Measurements from ENCODE around the gene FLT1.

The FLT1 gene

DNA sequence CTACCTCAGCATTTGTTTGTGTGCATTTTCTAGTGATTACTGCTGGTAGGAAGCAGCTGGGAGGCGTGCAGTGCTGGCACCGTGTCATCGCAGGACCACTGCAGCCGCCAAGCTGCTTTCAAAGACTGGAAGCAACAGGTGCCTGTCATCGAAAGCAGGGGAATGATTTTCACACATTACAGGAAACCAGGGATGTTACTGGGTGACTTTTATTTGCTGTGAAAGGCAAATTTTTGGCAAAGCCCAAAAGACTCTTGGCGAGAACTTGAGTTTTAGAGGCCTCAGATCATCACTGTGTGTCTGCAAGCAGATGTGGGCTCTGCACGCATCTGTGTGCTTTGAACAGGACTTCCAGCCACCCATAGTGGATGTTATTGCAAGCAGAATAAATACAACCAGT, 176.4 kb downstream of the FLT1 start:
- DNase-seq (ENCODE audit: low read depth) = no peak

DNA sequence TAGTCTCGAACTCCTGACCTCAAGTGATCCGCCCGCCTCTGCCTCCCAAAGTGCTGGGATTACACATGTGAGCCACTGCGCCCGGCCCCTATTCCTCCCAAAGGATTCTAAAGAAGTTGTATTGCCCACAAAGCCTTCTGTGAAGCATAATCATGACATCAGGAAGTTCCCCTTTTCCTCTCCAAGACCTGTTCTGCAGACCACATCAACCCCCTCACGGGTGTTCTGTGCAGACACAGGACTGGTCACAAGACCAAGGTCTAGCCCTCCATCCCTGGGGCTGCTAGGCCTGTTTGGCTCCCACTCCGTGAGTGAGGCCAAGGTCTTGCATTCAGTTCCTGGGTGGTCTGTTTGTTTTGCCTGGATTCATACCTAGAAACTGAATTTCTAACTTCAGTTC, 178.1 kb downstream of the FLT1 start:
- DNase-seq (ENCODE audit: low read depth) = no peak

DNA sequence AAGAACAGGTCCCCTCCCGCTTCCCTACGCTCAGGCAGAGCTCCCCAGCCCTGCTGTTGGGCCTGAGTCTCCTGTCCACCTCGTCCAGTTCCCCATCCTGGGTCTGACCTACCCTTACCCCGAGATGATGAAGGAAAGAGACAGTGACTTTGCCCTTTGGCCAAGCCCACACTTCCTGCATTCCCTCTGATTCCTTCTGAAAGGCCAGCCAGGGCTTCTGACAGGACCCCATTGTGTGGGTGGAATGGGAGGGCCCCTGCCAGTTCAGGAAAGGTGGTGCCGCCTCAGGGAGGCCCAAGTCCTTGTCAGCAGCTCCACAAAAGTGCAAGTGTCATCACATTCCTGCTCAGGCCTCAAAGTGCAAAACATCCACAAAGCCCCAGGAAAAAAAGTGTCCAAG, 178.8 kb downstream of the FLT1 start:
- DNase-seq (ENCODE audit: low read depth) = no peak

DNA sequence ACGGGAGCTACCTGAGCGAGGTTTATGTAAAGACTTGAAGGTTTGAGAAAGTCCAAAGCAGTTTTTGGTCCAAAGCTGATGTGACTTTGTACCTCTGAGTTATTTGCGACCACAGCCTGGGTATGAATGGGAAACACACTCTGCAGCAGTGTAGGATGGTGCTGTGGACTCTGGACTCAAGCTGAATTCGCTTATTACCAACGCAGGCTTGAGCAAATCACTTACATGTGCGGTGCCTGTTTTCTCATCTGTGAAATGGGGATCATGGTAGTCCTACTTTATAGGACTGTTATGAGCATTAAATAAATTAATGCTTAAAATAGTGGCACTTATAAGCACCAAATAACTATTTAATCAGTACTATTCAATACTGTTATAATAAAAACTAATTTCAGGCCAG, 180.0 kb downstream of the FLT1 start:
- DNase-seq (ENCODE audit: low read depth) = no peak

DNA sequence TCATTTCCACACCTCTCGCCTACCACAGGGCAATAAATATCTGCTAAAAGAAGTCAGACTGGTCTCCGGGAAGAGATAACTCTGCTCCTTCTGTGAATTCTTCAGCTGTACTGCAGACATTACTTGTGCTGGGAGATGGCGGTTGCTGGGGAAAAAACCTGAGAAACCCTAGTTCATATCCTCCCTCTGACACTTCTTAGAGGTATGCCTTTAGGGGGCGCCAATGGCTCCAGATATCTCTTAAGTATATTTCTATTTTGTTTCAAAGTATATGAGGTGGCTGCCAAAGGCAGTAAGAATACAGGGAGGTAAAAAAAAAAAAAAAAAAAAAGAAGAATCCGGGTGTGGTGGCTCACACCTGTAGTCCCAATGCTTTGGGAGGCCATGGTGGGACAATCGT, 181.3 kb downstream of the FLT1 start:
- no peak for DNase-seq (ENCODE audit: low read depth)

DNA sequence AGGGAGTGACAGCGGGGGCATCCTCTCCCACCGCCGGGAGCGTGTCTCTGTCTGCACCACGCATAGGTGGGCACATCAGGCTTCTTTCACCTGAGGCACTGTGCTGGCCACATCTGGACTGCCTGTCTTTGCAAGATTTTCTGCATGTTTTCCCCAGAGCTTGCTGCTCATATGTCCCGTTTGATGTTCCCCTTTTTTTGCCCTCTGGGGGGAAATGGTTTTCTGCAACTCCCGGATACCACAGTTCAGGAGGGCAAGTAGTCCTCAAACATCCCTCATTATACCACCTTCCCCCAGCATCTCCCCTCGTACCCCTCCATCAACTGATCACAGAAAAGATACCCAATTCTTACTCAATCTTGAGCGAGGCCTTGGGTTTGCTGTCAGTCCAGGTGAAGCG, 188.6 kb downstream of the FLT1 start:
- DNase-seq (ENCODE audit: low read depth) = no peak

DNA sequence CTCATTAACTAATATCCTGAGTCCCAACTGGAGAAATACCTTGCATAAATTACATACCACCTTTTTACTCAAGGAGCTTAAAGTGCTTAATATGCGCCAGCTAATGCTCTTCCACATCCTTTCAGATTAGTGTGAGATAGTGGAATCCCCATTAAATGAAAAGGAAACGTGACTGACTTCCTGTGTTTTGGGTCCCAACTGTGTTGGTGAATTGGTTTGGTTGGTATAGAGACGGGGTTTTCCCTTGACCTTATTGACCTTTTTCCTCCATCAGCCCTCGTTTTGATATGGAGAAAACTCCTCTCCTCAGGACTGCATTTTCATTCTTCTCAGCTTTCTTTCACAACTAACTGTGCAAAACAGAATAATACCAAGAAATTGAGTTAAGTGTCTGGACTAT, 193.1 kb downstream of the FLT1 start:
- no peak for DNase-seq (ENCODE audit: low read depth)

DNA sequence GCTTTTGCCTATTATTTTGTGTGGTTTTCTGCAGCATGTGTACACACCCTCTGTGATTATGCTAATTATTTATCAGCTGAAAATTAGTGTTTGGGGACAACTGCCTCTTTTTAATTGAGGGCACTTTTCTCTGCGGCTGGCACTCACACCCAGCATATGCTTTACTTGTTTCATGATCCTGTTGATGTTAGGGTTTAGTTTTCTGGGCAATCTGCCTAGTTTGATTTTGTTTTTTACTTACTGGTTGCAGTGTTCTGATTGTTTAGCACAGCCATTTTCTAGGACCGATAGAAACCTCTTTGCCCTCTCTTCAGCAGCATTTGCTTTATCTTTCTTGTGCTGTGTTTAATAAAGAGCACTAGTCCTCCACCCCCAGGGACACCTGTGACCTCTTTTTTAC, 195.0 kb downstream of the FLT1 start:
- DNase-seq (ENCODE audit: low read depth) = no peak

DNA sequence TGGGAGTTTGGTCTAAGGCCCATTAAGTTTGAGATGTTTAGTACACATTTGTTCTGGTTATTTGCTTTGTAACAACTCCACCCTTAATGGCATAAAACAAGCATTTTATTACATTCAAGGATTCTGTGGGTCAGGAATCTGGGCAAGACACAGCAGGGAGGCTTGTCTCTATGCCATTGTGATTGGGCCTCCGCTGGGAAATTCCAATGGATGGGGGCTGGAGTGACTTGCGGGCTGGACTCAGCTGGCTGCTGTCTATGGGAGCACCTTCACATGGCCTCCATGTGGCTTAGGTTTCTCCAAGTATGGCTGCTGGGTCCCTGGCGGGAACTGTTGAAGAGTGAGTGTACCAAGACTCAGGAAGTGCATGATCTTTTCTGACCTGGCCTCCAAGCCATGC, 197.6 kb downstream of the FLT1 start:
- no peak for DNase-seq (ENCODE audit: low read depth)

DNA sequence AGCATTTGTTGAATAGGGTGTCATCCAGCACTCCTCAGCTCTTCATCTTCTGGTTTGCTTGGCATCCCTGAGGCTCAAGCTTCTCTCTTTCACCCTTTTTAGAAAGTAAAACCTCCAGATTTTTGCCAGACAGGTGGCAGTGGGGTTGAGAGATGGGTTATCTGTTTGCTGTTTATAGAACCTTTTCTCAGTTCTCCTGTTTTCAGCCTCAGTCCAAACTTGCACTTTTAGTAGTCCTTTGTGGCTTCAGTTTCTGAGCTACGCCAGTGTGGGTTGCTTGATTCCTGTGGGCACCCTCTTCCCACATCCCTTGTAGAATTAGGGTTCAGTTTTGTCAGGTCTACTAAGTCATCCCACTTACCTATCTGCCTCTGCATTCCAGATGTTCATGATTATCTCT, 208.7 kb downstream of the FLT1 start:
- DNase-seq (ENCODE audit: low read depth) = no peak

DNA sequence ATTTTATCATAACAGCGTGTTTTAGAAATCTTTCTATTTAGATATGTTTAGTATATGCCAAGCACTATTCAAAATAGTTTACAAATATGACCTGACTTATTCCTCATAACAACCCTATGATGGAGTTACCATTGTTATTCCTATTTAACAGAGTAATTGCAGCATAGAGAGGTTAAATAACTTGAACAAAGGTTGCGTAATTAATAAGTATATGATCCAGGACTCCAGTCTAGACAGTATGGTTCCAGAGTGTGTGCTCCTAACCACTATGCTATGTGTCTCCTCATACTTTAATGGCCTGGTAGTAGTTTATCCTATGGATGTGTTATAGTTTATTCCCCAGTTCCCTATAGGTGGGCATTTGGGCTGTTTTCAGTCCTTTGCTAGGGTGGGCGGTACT, 211.3 kb downstream of the FLT1 start:
- no peak for DNase-seq (ENCODE audit: low read depth)

DNA sequence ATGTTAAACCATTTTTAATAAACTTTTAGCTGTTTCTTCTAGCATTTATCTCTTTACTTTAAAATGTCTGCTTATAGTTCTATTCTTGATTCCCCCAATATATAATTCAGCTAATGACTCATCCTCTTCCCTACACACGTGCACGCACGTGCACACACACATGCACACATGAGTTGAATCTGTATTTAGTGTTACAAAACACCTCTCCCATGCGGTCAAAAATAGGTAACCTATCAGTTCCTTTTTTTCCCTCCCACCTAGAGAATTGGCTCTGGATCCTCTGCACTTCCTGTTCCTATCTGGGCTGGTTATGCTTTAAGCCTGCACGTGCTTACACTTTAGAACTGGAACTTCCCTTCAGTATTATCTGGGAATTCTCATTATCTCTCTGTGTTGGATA, 212.5 kb downstream of the FLT1 start:
- no peak for DNase-seq (ENCODE audit: low read depth)

DNA sequence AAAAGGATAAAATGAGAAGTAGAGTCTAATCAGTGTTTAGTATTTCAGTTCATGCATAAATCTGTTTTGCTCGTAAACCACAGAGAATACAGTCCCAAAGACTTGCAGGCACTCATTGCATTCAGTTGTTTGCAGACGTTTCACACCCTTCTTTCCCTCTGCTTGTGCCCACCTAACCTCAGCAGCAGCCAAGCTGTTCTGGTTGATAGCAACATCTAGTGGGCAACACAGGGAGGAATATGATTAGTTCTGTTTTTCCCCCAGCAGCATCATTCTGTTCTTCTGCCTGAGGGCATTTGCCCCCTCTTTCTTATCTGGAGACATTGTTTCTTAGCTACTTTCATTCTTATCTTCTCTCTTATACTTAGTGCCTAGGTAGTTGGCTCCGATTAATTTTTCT, 221.0 kb downstream of the FLT1 start:
- no peak for DNase-seq (ENCODE audit: low read depth)

DNA sequence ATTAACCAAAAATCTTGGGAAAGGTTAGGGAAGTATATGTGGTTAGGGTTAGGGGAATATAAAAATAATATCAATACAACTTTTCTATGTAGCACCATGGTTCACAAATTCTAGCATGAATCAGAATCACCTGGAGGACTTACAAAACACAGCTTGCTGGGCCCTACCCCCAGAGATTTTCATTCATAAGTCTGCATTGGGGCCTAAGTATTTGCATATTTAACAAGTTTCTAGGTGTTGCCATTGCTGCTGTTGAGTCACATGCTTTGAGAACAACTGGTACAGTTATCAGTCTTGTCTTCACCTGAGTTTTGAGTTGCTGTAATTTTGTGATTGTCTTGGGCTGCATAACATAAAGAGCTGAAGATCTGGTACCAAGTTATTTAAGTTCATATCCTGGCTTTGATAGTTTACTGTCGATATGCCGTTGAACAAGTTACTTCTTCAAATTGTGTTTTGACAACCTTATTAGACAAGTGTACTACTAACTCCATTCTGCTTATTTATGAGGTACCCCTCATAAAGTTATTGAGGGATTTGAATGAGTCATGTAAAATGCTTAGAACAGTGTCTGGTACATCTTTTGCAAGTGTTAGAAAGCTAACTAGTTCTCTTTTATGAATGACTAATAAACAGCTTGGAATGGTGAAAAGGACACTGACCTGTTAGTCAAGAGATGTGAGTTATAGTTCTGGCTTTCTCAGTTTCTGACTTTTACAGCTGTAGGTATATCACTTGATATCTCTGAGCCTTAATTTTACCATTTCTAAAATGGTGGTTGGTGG, 223.7 kb downstream of the FLT1 start:
- DNase-seq (ENCODE audit: low read depth) = no peak

DNA sequence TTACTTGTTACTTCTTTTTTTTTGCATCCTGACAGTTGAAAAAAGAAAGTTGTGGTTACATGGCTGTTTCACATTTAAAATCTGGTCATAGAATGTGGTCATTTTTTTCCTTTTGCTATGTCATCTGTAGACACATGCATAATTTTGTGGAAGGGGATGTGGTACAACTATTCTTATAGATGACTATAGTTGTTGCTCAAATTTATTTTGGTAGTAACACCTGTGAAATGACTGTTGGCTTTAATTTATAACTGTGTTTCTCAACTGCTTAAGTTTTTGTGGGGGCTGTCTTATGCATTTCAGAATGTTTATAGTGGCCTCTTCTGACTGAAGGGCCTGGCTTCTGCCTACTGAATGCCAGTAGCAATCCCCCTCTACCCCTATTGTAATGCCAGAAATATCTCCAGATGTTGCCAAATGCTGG, 226.1 kb downstream of the FLT1 start:
- no peak for DNase-seq (ENCODE audit: low read depth)

DNA sequence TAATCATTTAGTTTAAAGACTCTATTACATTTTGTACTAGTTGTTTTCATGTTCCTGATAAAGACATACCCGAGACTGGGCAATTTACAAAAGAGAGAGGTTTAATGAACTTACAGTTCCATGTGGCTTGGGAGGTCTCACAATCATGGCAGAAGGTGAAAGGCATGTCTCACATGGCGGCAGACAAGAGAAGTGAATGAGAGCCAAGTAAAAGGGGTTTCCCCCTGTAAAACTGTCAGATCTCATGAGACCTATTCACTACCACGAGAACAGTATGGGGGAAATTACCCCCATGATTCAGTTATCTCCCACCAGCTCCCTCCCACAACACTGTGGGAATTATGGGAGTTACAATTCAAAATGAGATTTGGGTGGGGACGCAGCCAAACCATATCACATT, 227.4 kb downstream of the FLT1 start:
- no peak for DNase-seq (ENCODE audit: low read depth)

DNA sequence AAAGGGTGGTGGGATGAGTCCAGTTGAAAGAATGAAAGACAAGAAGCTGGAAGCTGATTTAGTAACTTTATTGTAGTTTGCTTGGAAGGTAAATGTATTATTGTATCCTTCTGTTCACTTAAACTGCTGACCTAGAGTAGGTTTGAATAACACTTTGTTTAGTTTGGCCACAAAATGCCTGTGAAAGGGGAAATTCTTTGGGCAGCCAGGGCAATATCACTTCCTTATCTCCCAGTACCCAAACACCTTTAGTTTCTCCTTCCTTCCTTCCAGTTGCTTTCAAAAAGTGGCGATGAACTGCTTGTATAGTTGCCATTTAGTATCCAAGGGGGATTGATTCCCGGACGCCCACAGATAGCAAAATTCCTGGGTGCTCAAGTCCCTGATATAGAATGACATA, 236.5 kb downstream of the FLT1 start:
- DNase-seq (ENCODE audit: low read depth) = no peak

DNA sequence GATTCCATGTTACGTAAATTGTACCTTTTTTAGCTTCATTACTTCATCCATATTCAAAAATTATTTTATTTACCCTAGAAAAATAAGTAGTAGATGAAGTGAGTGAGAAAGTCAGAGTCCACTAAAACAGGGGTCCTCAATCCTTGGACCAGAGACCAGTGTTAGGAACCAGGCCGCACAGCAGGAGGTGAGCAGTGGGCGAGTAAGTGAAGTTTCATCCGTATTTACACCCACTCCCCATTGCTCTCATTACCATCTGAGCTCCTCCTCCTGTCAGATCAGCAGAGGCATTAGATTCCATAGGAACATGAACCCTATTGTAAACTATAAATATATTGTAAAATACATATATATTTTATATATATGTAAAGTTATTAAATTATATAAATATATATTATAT, 237.6 kb downstream of the FLT1 start:
- no peak for DNase-seq (ENCODE audit: low read depth)

DNA sequence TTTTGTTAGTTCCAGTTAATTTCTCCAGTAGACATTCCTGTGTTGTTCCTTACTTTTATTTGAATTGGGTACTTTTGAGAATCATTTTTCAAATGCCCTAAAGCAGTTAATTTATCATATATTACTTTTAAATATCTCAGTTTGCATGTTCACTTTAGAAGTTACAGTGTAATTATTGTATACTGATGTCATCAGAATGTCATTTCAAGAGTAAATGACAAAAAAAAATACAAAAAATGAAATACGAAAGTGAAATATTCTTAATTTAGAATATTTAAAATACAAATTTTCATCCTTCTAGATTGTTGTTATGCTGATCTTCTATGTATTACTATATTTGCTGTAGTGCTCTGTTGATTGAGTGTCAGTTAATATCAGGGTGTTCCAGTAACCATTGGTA, 242.4 kb downstream of the FLT1 start:
- DNase-seq (ENCODE audit: low read depth) = no peak

DNA sequence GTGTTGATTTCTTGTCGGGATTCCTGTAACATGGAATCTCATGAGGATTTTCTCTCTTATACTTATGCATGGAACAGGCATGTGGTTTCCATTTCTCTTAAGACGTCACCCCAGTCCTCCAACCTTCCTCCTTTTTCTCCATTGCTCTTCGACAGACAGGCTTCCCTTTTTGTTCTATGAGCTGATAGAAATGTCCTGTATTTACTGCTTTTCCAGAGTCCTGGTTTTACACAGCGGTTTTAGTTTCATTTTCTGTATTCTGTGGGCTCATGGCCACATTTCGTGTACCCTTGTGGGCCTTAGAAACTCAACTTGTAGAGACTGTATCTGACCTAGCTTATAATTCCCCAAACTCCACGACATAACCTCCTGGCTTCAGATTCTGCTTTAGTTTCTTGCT, 243.5 kb downstream of the FLT1 start:
- no peak for DNase-seq (ENCODE audit: low read depth)

DNA sequence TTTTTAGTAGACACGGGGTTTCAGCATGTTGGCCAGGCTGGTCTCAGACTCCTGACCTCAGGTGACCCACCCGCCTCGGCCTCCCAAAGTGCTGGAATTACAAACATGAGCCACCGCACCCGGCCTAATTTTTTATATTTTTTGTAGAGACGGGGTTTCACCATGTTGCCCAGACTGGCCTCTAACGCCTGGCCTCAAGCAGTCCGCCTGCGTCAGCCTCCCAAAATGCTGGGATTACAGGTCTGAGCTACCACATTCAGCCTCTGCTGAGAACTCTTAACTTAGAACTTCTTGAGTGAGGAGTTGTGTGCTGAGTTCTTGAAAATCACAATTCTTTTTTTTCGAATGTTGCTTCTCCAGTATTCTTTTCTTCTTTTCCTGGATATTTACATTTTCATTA, 244.4 kb downstream of the FLT1 start:
- DNase-seq (ENCODE audit: low read depth) = no peak
